Glutamatergic neuron (in vitro differentiated cells): ENCODE results near the gene PSMD2. TPM values are rescaled to one million over a fixed set of nuclear protein-coding genes. Genes with fewer than 3 reads are reported as not detected.

Experiments
- DNase-seq: peaks from one replicate; pipeline ENCODE4 v3.0.0; 2022
- H3K27ac Mint-ChIP-seq: one replicate; pipeline ENCODE4 v1.8.0; 2020; ENCODE audit warnings: mild to moderate bottlenecking, mixed read lengths, inconsistent platforms; ENCODE audit not compliant: unreplicated experiment
- H3K27me3 Mint-ChIP-seq: one replicate; pipeline ENCODE4 v1.8.0; 2020; ENCODE audit warnings: mild to moderate bottlenecking, moderate library complexity, mixed read lengths, inconsistent platforms; ENCODE audit not compliant: unreplicated experiment
- H3K36me3 Mint-ChIP-seq: one replicate; pipeline ENCODE4 v1.8.0; 2020; ENCODE audit warnings: mild to moderate bottlenecking, mixed read lengths, inconsistent platforms; ENCODE audit not compliant: unreplicated experiment
- H3K4me1 Mint-ChIP-seq: one replicate; pipeline ENCODE4 v1.8.0; 2020; ENCODE audit warnings: mild to moderate bottlenecking, low read depth, mixed read lengths, inconsistent platforms; ENCODE audit not compliant: unreplicated experiment
- H3K4me3 Mint-ChIP-seq: one replicate; pipeline ENCODE4 v1.8.0; 2020; ENCODE audit warnings: mild to moderate bottlenecking, mixed read lengths, inconsistent platforms; ENCODE audit not compliant: unreplicated experiment
- H3K9me3 Mint-ChIP-seq: one replicate; pipeline ENCODE4 v1.8.0; 2020; ENCODE audit warnings: mild to moderate bottlenecking, moderate library complexity, mixed read lengths, inconsistent platforms; ENCODE audit not compliant: unreplicated experiment
- CTCF ChIP-seq: fragments of 200-600 bp; sonication (generic); IDR thresholded peaks from one replicate; pipeline ENCODE4 v1.5.0; 2021; ENCODE audit not compliant: partially characterized antibody, unreplicated experiment
- total RNA-seq: library from RNA; stranded (reverse); fragmentation: NEBNext Ultra II Directional; extraction: Animal tissue kit (Norgen Biotek cat#: 25700); gene quantifications from one replicate; pipeline ENCODE4 v1.2.1, GENCODE V29; 2021; ENCODE audit not compliant: unreplicated experiment

PSMD2 gene
- total RNA-seq, 1 donor from 2014 or later: 338 TPM

DNA sequence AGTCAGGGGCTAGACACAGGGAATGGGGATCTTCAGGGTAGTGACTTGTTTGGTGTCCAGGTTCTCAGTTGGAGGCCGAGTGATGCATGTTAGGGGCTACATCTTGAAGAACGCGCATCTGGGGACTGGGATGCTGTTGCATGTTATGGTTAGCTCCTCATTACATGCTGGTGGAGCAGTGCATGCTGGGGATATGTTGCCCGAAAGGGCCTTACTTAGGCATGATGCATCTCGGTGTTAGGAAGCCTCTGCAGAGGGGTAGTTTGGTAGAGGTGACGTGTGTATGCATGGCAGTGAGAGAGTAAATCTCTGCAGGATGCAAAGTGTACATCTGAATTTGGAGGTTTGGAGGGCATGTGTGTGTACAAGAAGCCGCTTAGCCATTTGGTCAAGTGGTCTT, 17.8 kb downstream of the PSMD2 start:
- H3K36me3 Mint-ChIP-seq: no peaks in the 10 kb centered on the region
- peaks cover 2% of the 10 kb centered on the region for H3K9me3 Mint-ChIP-seq
- peaks cover 10% of the 10 kb centered on the region for H3K4me1 Mint-ChIP-seq
- peak overlapping the region; percentile 88 for H3K4me3 Mint-ChIP-seq
- peaks cover 2% of the 10 kb centered on the region for H3K27me3 Mint-ChIP-seq
- peak overlapping the region; percentile 89 for H3K27ac Mint-ChIP-seq
- no peak for DNase-seq
- no peak for TF ChIP-seq CTCF

GRCh38 chr3:184317201-184317600, 18.2 kb downstream of the PSMD2 start:
- DNase-seq: no peak
- H3K4me3 Mint-ChIP-seq: peak overlapping the region; percentile 88
- peaks cover 2% of the 10 kb centered on the region for H3K9me3 Mint-ChIP-seq
- H3K4me1 Mint-ChIP-seq: peaks cover 10% of the 10 kb centered on the region
- no peaks in the 10 kb centered on the region for H3K36me3 Mint-ChIP-seq
- H3K27ac Mint-ChIP-seq: peak overlapping the region; percentile 49
- TF ChIP-seq CTCF: no peak
- peaks cover 3% of the 10 kb centered on the region for H3K27me3 Mint-ChIP-seq

GRCh38 chr3:184320104-184320445, 21.0 kb downstream of the PSMD2 start:
- Mint-ChIP-seq H3K4me3 (no peak overlapping the region), H3K27ac (no peak overlapping the region), H3K27me3 (peaks cover 7% of the 10 kb centered on the region), H3K36me3 (no peaks in the 10 kb centered on the region), H3K9me3 (peaks cover 6% of the 10 kb centered on the region), H3K4me1 (peaks cover 10% of the 10 kb centered on the region)
- DNase-seq: no peak
- no peak for TF ChIP-seq CTCF

DNA sequence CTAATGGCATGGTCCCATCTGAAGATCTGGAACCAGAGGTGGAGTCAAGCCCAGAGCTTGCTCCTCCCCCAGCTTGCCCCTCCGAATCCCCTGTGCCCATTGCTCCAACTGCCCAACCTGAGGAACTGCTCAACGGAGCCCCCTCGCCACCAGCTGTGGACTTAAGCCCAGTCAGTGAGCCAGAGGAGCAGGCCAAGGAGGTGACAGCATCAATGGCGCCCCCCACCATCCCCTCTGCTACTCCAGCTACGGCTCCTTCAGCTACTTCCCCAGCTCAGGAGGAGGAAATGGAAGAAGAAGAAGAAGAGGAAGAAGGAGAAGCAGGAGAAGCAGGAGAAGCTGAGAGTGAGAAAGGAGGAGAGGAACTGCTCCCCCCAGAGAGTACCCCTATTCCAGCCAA, 22.6 kb downstream of the PSMD2 start:
- H3K4me3 Mint-ChIP-seq: no peak overlapping the region
- TF ChIP-seq CTCF: no peak
- DNase-seq: no peak
- H3K36me3 Mint-ChIP-seq: no peaks in the 10 kb centered on the region
- H3K27me3 Mint-ChIP-seq: peaks cover 7% of the 10 kb centered on the region
- H3K4me1 Mint-ChIP-seq: peaks cover 7% of the 10 kb centered on the region
- H3K9me3 Mint-ChIP-seq: peaks cover 6% of the 10 kb centered on the region
- H3K27ac Mint-ChIP-seq: no peak overlapping the region

DNA sequence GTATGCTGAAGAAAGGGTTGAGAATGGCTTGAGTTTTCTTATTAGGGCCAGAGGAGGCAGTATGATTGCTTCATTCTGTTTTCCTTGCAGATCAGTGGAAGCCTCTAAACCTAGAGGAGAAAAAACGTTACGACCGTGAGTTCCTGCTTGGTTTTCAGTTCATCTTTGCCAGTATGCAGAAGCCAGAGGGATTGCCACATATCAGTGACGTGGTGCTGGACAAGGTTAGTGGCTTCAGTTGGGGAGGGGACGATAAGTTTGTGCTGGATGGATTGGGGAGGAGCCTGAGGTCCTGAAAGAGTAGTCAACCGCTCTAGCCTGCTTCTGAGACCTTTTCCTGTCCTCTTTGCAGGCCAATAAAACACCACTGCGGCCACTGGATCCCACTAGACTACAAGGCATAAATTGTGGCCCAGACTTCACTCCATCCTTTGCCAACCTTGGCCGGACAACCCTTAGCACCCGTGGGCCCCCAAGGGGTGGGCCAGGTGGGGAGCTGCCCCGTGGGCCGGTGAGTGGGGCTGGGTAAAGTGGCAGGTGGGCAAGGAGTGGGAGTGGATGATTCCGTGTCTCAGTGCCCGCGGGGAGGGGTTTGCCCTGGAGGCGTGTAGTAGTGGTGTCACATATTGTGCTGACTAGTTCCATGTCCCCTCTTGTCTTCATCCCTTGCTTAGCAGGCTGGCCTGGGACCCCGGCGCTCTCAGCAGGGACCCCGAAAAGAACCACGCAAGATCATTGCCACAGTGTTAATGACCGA, 23.9 kb downstream of the PSMD2 start:
- H3K4me1 Mint-ChIP-seq: no peaks in the 10 kb centered on the region
- no peak for TF ChIP-seq CTCF
- peak overlapping the region; percentile 30 for H3K4me3 Mint-ChIP-seq
- H3K27ac Mint-ChIP-seq: no peak overlapping the region
- peaks cover 7% of the 10 kb centered on the region for H3K27me3 Mint-ChIP-seq
- H3K9me3 Mint-ChIP-seq: peaks cover 6% of the 10 kb centered on the region
- no peak for DNase-seq
- no peaks in the 10 kb centered on the region for H3K36me3 Mint-ChIP-seq
